OCI-LY1 (cell line): ENCODE data around the gene MINK1.

ENCODE experiments used
- CTCF ChIP-seq: fragments of 200-600 bp; sonication (generic), shearing (Covaris generic); IDR thresholded peaks from 2 replicates; pipeline ENCODE4 v1.5.1; 2017; ENCODE audit warnings: mild to moderate bottlenecking, antibody characterized with exemption, low read length, moderate library complexity, mixed read lengths
- EZH2 ChIP-seq: fragments of 200-600 bp; sonication (generic), shearing (Covaris generic); IDR thresholded peaks from 2 replicates; pipeline ENCODE4 v1.8.0; 2017; ENCODE audit warnings: borderline replicate concordance, mixed run types, mild to moderate bottlenecking, antibody characterized with exemption, low read length, moderate library complexity, mixed read lengths

DNA sequence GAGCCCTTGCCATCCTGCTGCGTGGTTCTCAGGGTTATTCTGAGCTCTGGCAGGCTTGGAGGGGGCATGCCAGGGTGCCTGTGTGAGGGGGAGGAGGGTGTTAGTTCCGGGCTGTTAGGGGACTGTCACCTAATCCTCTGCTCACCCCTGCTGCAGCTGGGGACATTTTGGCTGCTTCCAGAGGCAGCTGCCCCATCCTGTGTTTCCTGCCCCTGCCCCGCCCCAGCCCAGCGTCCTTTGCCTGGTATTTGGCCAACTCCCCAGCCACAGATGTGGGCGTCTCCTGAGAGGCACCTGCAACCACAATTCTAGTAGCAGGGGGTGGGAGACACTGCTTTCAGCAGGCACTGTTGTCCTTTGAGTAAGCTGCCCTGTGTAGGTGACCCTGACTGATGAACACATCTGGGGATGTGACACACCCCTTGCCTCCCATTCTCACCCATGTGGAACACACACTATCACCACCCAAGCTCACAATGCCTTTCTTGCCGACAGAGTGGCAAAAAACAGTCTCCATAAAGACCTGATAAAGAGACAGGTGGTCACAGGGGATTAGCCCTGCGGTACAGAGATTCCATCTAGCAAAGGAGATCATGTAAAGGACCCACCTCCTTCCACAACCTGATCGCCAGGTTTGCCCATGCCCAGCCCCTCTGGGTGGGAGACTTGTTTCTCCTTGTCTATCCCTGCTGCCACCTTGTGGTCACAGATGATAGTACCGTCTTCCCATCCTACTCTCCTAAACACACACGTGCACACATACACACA is 70.1 kb downstream of the MINK1 start, which contains the start of gene CHRNE:
- TF ChIP-seq EZH2: no peak
- TF ChIP-seq CTCF: peak; percentile 77
